Stimulated activated CD4-positive, alpha-beta T cell treated with anti-CD3 and anti-CD28 coated beads, Interleukin-12 subunit alpha, Interleukin-12 subunit beta, amount 100 ng/mL, for 4 hours (primary cell): ENCODE measurements around the gene XPO6.

Source experiments
- DNase-seq: peaks from one replicate; pipeline ENCODE4 v3.0.0-alpha.2; 2020

Gene XPO6

DNA sequence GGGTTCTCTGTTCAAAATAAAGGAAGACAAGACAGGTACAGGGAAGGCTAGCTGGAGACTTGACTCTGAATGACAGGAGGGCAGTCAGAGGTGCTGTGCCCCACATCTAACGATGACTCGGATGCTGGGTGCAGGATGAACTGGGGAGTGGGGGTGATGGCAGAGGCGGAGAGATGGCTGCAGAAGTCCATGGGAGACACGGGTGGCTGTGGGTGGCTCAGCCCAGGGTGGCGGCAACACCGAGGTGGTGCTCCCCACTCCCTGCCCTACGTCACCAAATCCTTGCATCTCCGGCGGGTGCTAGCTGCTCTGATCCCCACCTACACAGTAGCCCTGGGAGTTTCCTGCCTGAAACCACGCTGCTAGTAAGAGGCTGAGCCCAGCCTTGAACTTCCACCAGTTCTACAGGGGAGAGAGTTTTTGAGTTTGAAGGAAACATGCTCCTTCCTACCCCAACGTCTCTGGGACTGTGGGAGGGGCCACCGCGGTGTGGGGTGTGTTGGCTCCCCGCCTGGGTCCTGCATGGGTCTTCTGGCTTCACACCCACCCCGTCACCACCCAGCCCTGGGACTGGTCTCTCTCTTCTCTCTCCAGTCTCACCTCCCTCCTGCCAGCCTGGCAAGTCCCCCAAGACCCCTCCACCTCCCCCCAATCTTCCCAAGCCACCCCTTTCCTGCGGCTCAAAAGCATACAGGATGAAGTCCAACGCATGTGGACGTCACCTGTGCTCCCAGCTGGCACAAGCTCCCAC lies 152.8 kb downstream of the XPO6 start:
- no peak for DNase-seq

DNA sequence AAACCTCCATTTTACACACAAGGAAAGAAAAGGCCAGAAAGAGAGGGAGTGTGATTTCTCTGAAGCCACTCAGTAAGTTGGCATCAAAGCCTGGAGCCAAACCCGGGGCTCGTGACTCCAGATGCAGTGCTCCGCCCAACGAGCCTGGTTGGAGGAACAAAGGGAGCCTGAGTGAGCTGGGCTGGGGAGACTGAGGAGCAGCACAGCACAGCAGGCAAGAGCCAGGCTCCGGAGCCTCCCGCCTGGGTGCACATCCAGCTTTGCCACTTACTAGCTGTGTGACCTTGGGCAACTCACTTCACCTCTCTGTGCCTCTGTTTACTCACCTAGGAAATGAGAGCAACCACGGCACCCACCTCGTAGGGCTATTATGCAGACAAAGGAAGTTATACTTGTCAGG lies 153.8 kb downstream of the XPO6 start:
- no peak for DNase-seq

DNA sequence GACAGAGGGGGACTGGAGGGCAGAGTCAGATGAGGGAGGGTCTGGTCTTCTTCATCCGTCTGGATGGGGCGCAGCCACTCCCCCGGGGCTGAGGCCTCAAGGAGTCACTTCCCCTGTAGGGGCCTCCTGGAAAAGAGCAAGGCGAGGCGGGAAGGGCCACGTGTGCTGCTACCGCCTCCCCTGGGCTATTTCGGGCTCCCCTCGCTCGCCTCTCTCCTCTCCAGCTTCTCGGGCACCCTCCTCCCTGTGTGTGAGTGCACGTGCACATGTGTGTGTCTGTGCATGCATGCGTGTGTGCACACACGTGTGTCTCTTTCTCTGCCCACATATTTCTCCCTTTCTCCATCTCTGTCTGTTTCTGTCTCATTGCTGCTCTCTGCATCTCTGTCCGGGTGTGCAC lies 158.3 kb downstream of the XPO6 start:
- no peak for DNase-seq

DNA sequence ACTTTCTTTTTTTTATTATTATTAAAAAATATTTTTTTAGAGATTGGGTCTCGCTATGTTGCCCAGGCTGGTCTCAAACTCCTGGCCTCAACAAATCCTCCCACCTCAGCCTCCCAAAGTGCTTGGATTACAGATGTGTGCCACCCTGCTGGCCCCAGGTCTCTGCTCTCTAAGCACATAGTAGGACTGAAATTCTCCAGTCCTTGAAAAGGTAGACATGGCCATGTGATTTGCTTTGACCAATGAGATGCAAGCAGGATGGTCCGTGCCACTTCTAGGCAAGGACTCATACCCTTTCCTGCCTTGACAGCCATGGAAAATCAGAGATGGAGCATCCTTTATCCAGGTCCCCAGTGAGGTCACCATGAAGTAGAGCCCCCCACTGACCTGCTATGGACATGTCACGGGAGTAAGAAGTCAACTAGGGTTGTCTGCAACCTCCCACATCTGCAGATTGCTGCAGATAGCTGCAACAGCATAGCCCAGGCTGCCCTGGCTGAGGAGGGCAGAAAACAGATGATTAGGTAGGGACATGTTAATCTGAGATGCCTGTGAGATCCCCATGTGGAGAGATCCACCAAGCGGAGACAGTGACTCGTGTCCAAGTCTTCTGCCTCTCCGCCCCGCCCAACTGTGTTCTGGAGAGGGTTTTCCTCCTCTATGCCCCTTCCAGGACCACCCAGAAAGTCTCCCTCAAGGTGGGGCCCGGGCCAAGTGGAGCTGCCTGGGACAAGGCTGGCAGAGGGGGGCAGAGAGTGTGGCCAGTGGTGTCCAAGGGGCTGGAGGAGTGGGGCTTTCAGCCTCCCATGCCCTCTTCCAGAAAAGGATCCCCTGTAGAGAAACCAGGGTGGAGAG lies 159.3 kb downstream of the XPO6 start:
- no peak for DNase-seq

DNA sequence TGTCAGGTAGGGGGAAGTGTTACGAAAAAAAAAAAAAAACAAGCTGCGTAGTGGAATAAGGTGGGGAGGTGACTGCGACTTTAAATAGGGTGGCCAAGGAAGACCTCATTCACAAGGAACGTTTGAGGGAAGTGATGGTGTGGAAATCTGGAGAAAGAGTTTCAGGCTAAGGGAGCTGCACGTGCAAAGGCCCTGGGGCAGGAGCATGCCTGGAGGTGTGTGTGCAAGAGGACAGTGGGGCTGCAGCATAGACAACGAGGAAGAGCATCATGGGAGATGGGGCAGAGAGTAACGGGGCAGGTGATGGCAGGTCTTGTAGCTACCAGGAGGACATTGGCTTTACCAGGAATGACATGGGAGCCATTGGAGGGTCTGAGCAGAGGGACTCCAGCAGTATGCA lies 160.3 kb downstream of the XPO6 start:
- DNase-seq: no peak
